KMS-11 (cell line): ENCODE measurements around the gene LARGE2.

Source experiments
- H2AFZ ChIP-seq: fragments of 200-600 bp; sonication (generic); 2 replicates; pipeline ENCODE4 v1.6.1; 2016; ENCODE audit warnings: antibody characterized with exemption, mixed run types, low read depth
- H3K27ac ChIP-seq: fragments of 200-600 bp; sonication (generic); 2 replicates; pipeline ENCODE4 v1.6.1; 2016; ENCODE audit warnings: mild to moderate bottlenecking, mixed run types
- H3K27me3 ChIP-seq: fragments of 200-600 bp; sonication (generic); 2 replicates; pipeline ENCODE4 v1.6.1; 2017; ENCODE audit warnings: mild to moderate bottlenecking, low read depth, mixed run types, moderate library complexity; ENCODE audit not compliant: insufficient read depth
- H3K36me3 ChIP-seq: fragments of 200-600 bp; sonication (generic); 2 replicates; pipeline ENCODE4 v1.6.1; 2017; ENCODE audit warnings: mild to moderate bottlenecking, mixed run types; ENCODE audit not compliant: insufficient read depth
- H3K4me1 ChIP-seq: fragments of 200-600 bp; sonication (generic); 2 replicates; pipeline ENCODE4 v1.6.1; 2016; ENCODE audit warnings: mild to moderate bottlenecking, low read depth, mixed run types; ENCODE audit not compliant: poor library complexity, severe bottlenecking
- H3K4me2 ChIP-seq: fragments of 200-600 bp; sonication (generic); 2 replicates; pipeline ENCODE4 v1.7.0; 2016; ENCODE audit warnings: mild to moderate bottlenecking, mixed run types
- H3K4me3 ChIP-seq: fragments of 200-600 bp; sonication (generic); IDR thresholded peaks from 2 replicates; pipeline ENCODE4 v1.6.1; 2017; ENCODE audit warnings: low read depth, low read length, mixed read lengths; ENCODE audit not compliant: insufficient read depth
- H3K79me2 ChIP-seq: fragments of 200-600 bp; sonication (generic); 2 replicates; pipeline ENCODE4 v1.6.1; 2016; ENCODE audit warnings: low read depth, mixed run types; ENCODE audit not compliant: insufficient read depth
- H3K9ac ChIP-seq: fragments of 200-600 bp; sonication (generic); 2 replicates; pipeline ENCODE4 v1.6.1; 2016; ENCODE audit warnings: mild to moderate bottlenecking, mixed run types
- H4K20me1 ChIP-seq: fragments of 200-600 bp; sonication (generic); 2 replicates; pipeline ENCODE4 v1.6.1; 2016; ENCODE audit warnings: mild to moderate bottlenecking, mixed run types; ENCODE audit not compliant: insufficient read depth
- CTCF ChIP-seq: fragments of 200-600 bp; sonication (generic); conservative IDR thresholded peaks from 2 replicates; pipeline ENCODE4 v1.6.1; 2017; ENCODE audit warnings: low read depth, mild to moderate bottlenecking, antibody characterized with exemption, low read length, moderate library complexity, mixed read lengths

LARGE2 gene

GRCh38 chr11:45892856-45893255, 29.6 kb upstream of the LARGE2 start:
- Histone ChIP-seq H3K9ac (no peak overlapping the region), H3K36me3 (no peaks in the 10 kb centered on the region), H3K79me2 (no peaks in the 10 kb centered on the region), H2AFZ (no peak overlapping the region), H3K27me3 (peaks cover 8% of the 10 kb centered on the region; the same call in 1 of the 2 replicates), H4K20me1 (no peaks in the 10 kb centered on the region), H3K4me3 (no peak overlapping the region), H3K27ac (no peak overlapping the region), H3K4me1 (no peaks in the 10 kb centered on the region), H3K4me2 (no peak overlapping the region)
- no peak for TF ChIP-seq CTCF

GRCh38 chr11:45894555-45895247, 27.8 kb upstream of the LARGE2 start:
- H3K36me3 ChIP-seq = no peaks in the 10 kb centered on the region
- TF ChIP-seq CTCF = no peak
- no peaks in the 10 kb centered on the region for H3K4me1 ChIP-seq
- no peak overlapping the region for H3K9ac ChIP-seq
- H2AFZ ChIP-seq = no peak overlapping the region
- peaks cover 22% of the 10 kb centered on the region; the same call in 1 of the 2 replicates for H3K27me3 ChIP-seq
- H3K4me3 ChIP-seq = no peak overlapping the region
- no peaks in the 10 kb centered on the region for H4K20me1 ChIP-seq
- no peaks in the 10 kb centered on the region for H3K79me2 ChIP-seq
- no peak overlapping the region for H3K4me2 ChIP-seq
- H3K27ac ChIP-seq = no peak overlapping the region

- H3K27ac ChIP-seq = no peak overlapping the region
- no peak overlapping the region for H2AFZ ChIP-seq
- peaks cover 26% of the 10 kb centered on the region; the same call in 1 of the 2 replicates for H3K27me3 ChIP-seq
- H3K79me2 ChIP-seq = no peaks in the 10 kb centered on the region
- no peak for TF ChIP-seq CTCF
- no peaks in the 10 kb centered on the region for H3K4me1 ChIP-seq
- no peak overlapping the region for H3K4me3 ChIP-seq
- H4K20me1 ChIP-seq = no peaks in the 10 kb centered on the region
- H3K4me2 ChIP-seq = no peak overlapping the region
- H3K36me3 ChIP-seq = no peaks in the 10 kb centered on the region
- no peak overlapping the region for H3K9ac ChIP-seq
Observed at GRCh38 chr11:45895553-45896259, 26.8 kb upstream of the LARGE2 start.

- Histone ChIP-seq H3K4me1 (no peaks in the 10 kb centered on the region), H3K4me2 (no peak overlapping the region), H3K36me3 (no peaks in the 10 kb centered on the region), H3K27ac (no peak overlapping the region), H3K79me2 (no peaks in the 10 kb centered on the region), H3K27me3 (peaks cover 33% of the 10 kb centered on the region; the same call in 1 of the 2 replicates), H2AFZ (no peak overlapping the region), H3K9ac (no peak overlapping the region), H3K4me3 (no peak overlapping the region), H4K20me1 (no peaks in the 10 kb centered on the region)
- no peak for TF ChIP-seq CTCF
Observed at GRCh38 chr11:45896422-45896984, 26.0 kb upstream of the LARGE2 start.
